ENCODE measurements around the gene SLC24A1.
"Not testable (repeated sequence)": the region's sequence is repeated elsewhere in the genome, so short reads cannot be mapped to it uniquely, and the experiment has no call there.

The SLC24A1 gene
- 6.3 to 7.5 reads per million in 2 donors for total RNA-seq

GRCh38 chr15:65621638-65622037 is at the start of gene SLC24A1:
SLC24A1 (plus strand) TSS chr15:65621938; CDS start chr15:65624081, 2,143 bp downstream.
- no peak for DNase-seq

DNA sequence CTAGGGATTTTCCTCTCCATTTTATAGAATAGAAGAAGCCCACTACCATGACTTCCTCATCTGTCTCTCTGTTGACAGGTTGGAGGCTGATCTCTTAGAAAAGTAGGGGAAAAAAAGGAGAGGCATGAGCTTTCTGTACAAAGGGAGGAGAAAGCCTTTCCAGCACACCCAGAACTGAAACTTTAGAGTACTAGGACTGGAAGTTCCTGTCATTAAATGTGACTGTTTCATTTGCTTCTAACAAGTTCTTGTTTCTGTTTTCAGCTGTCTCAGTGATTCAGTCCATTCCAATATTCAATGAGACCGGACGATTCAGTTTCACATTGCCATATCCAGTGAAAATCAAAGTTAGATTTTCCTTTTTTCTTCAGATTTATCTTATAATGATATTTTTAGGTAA is 49.8 kb upstream of the SLC24A1 start:
- no peak for DNase-seq

DNA sequence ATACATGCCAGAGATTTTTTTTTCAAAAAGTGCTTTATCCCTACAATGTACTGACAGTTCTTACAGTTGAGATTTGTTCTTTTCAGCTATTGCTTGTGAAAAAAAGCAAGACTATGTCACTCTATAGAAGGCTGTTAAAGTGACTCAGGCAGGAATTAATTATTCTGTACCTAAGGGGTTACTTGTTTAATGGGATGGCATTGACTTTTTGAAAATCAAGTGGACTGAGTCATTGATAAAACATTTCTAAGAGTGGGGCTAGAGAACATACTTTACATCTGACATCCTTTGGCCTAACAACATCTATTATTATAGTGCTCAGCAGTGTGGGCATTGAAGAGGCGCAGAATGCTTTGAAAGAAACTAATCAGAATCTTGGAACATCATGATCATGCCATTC is 45.1 kb upstream of the SLC24A1 start:
- DNase-seq: no peak

DNA sequence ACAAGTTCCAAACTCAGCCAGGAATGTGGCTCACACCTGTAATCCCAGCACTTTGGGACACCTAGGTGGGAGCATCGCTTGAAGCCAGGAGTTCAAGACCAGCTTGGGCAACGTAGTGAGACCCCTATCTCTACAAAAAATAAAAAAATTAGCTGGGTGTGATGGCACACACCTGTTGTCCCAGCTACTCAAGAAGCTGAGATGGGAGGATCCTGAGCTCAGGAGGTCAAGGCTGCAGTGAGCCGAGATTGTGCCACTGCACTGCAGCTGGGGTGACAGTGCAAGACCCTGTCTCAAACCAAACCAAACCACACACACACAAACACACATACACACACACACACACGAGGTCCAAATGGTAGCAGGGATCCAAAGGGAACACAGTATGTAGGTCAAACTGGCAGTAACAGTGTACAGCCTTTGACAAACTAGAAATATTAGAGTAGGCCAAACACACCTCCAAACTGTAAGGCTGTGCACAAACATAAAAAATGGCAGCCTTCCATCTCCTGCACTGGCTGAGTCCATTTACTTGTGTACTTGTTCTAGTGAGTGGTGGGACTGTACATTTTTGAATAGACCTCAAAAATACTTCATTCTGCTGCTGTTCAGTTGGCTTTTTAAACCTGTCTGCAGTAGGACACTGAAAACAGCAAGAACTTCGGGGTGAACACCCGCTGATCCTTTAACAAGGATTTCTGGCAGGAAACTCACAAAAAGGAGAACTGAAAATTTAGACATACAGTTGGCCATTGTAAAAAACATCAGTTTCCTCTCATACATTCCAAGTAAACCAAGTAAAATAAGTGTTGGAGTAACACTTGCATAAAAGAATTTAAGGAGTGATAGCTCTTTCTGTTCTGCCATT is 44.4 kb upstream of the SLC24A1 start:
- no peak for DNase-seq

GRCh38 chr15:65578904-65579728 is 42.6 kb upstream of the SLC24A1 start:
- no peak for DNase-seq

- no peak for DNase-seq
Measured at GRCh38 chr15:65579762-65580161, 42.0 kb upstream of the SLC24A1 start.

DNA sequence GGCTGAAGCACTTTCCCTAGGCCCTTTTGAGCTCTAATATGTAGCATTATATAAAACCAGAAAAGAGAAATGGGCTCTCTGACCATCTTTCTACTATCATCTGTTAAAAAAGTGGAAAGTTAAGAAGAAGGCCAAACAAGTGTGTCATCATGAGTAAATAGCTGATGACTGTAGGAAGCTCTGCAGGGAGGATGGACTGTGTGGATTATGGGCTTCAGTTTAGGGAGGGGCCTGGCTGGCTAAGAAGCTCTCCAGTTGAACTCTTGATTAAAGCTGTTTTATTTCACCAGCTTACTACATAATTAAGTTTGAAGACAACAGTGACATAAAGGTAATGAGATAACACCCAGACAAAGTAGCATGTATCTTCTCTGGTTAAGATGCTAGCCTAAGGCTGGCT is 41.5 kb upstream of the SLC24A1 start:
- DNase-seq: no peak

DNA sequence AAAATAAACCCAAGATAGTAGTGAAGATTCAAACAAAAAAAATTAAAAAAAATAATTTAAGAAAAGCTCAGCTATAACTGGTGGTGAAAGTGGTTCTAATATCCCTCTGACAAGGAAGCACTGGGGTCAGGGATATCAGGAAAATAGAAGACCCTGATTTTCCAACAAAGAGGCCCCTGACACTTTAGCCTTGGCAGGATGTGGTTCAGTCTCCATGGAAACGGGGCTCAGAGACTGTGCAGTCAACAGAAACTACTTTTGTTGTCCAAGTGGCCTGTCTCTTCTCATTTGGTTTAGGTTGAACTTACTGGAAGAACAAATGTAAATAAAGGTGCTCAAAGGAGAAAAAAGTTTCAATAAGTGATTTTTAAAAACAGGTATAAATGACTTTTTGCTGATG is 38.0 kb upstream of the SLC24A1 start:
- no peak for DNase-seq

- DNase-seq: no peak
Measured at GRCh38 chr15:65584241-65584640, 37.5 kb upstream of the SLC24A1 start.

- no peak for DNase-seq
Measured at GRCh38 chr15:65587094-65587493, 34.6 kb upstream of the SLC24A1 start.

DNA sequence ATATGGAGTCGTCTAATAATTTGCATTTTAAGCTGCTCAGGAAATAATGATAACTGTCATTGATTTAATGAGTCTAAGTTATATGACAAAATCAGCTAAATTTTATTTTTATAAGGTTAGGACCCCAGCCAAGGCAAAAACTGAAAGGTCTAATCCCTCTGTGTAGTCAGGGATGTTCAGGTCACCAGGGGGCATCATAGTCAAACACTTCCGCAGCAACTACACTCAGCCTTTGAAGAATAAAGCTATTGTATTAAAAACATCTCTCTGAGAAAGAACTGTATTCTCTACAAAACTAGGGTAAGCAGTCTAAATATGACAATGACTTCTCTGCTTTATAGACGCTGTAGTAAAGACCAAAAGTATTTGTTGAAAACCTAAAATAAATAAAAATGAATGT is 25.8 kb upstream of the SLC24A1 start:
- DNase-seq: no peak

GRCh38 chr15:65598468-65598867 is 23.3 kb upstream of the SLC24A1 start:
- DNase-seq: no peak

DNA sequence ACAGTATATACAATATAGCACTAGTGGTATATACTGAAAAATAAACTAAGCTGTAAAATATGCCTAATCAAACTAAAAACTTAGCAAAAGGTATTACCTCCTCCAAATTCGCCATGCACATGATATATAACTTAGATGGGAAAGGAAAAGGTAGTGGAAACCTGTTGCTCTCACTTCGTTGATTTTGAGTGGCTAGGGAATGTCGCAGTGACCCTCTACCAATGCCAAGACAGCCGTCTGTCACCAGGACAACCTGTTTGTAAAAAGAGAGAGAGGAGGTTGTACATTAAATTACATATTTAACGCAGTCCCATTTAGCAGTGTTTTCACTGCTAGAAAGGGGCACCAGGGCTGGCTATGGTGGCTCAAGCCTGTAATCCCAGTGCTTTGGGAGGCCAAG is 22.1 kb upstream of the SLC24A1 start:
- no peak for DNase-seq

- DNase-seq: no peak
Measured at GRCh38 chr15:65603134-65603533, 18.6 kb upstream of the SLC24A1 start.

DNA sequence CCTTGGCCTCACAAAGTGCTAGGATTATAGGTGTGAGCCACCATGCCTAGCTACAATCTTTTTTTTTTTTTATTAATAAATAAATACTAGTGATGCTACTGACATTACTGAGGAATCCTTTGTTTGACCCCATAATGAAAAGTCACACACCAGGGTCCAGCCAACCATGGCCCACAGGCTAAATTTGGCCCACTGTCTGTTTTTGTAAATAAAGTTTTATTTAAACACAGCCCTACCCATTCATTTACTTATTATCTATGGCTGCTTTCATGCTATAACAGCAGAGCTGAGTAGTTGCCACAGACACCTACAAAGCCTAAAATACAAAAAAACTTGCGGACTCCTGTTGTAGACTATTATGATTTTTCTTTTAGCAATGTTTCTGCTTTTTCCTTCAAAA is 18.2 kb upstream of the SLC24A1 start:
- no peak for DNase-seq

- peak; percentile 79 for DNase-seq
Measured at GRCh38 chr15:65610871-65611718, 10.6 kb upstream of the SLC24A1 start, which contains the start of gene INTS14. INTS14 (minus strand) TSS chr15:65611131; CDS start chr15:65607380, 3,751 bp downstream.

DNA sequence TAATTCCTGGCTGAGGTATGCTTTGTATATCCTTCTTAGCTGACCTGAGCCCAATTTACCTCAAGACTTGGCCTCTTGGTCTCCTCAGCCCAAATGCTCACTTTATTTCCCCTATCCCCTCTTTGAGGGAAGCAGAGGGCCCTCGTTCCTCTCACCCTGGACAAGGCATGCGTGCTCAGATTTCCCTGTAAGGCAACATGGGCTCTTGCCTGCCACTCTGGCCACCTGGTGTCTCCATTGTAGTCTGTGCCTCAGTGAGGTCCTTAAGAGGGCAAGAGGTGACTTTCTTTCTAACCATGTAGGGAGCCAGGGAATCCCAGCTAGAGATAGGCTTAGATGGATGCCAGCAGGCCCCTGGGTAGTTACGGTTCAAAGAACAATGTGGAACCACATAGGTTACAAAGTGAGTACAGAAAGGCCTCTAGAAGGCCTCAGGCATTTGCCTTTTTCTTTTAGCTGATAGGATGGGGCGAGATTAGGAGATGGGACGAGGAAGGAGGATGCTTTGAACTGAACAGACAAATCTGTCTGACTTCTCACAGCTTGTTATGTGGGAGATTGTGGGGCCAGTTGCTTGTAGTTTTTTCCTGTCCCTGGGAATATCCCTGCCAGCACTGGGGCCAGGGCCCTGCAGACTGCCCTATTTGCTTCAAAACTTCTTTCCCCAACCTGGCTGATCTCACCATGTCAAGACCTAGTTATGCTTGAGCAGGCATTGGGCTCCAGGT is 9.7 kb upstream of the SLC24A1 start:
- no peak for DNase-seq

DNA sequence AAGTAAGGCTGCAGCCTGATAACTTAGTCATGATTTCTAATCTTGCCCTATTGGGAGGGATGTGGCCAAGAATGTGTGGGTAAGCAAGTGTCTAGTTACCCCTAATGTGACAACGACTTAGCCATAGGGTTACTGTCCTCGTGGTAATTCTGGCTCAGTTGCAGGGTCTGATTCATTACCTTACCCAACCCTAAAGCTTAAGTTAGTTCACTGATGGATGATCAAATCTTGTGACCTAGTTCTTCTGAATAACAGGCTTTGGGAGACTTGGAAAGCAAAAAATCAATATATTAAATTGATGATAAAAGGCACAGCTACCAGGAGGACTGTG is 9.2 kb upstream of the SLC24A1 start:
- DNase-seq: no peak

DNA sequence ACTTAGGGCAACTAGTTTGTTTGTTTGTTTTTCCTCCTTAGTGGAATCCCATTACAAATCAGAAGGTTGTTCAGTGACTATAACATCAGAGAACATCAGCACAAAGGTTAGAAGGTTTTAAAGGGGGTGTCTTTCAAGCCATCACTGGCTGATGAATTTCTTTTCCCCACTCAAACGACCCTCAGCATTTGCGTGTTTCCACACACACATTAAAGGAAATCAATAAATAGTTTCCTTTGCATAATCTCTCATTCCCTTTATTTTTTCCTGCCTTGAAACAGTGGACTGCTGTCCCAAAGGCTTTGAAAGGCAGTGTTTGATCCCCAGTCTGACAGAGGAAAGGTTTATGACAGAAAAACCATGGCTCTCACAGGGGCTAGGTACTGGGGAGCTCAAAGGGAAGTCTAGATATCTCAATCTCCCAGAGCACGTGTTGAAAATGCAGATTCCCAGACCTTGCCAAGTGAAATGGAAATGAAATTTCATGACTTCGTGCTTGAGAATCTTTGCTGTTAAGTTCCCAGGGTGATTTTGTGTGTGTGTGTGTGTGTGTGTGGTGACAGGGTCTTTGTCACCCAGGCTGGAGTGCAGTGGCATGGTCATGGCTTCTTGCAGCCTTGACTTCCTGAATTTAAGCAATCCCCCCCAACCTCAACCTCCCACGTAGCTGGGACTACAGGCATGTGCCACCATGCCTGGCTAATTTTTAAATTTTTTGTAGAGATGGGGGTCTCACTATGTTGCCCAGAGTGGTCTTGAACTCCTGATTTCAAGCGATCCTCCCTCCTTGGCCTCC is 8.6 kb upstream of the SLC24A1 start:
- no peak for DNase-seq

- not testable (repeated sequence) for DNase-seq
Measured at GRCh38 chr15:65615887-65616286, 5.9 kb upstream of the SLC24A1 start.

DNA sequence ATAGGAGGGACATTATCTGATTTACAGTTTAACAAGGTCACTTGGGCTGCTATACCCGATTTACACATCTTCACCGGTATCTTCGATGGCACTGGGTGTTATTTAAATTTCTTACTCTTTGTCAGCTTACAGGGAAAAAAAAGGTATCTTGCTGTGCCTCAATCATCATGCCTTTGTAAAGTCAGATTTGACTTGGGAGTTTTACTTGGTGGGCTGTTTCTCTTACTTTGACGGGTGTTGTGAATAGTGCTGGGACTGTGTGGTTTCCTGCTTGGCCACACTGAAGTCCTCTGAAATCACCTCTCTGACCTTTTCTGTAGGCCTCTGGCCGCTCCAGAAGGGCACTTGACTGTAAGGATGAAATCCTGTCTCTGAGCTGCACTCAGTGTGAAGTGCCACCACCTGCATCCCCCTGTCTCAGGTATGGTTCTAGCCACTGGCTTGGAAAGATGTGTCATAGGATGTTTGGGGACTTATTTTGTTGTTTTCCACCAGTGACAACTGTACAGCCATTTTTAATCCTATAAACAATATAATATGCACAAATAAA is 3.1 kb upstream of the SLC24A1 start:
- no peak for DNase-seq
